Measurements from ENCODE around the gene SUCO.

Gene SUCO

GRCh38 chr1:172650474-172651193, 117.7 kb downstream of the SUCO start:
- no peak for DNase-seq

GRCh38 chr1:172653015-172653709, 120.2 kb downstream of the SUCO start:
- DNase-seq = no peak

GRCh38 chr1:172654535-172654934, 121.6 kb downstream of the SUCO start:
- no peak for DNase-seq

GRCh38 chr1:172656576-172656975, 123.6 kb downstream of the SUCO start:
- DNase-seq = no peak

- no peak for DNase-seq
Measured at GRCh38 chr1:172657586-172657985, 124.6 kb downstream of the SUCO start.

- DNase-seq = no peak
Measured at GRCh38 chr1:172658871-172659453, 126.0 kb downstream of the SUCO start, which contains the start of gene FASLG. Gene FASLG, plus strand, starts transcription at chr1:172659103. Its CDS starts 99 bp downstream, at chr1:172659202.

- no peak for DNase-seq
Measured at GRCh38 chr1:172661107-172661506, 128.2 kb downstream of the SUCO start.

Data from NCI-H1092 (cell line).